Renal cortical epithelial cell (primary cell): ENCODE results near the gene CMTM4. TPM values are rescaled to one million over a fixed set of nuclear protein-coding genes. Genes with fewer than 3 reads are reported as not detected.
"Not testable (repeated sequence)": the region's sequence is repeated elsewhere in the genome, so short reads cannot be mapped to it uniquely, and the experiment has no call there.

Experiments
- DNase-seq: peaks from one replicate; pipeline ENCODE4 v3.0.0-alpha.2; 2011; ENCODE audit warnings: low read depth
- total RNA-seq: library from RNA; depleted of rRNA; stranded (reverse); fragments of >200 nt; gene quantifications from 2 replicates; pipeline ENCODE4 v1.2.3, GENCODE V29; 2014

Gene CMTM4
- total RNA-seq, 1 donor from 2014 or later, result 112 TPM

DNA sequence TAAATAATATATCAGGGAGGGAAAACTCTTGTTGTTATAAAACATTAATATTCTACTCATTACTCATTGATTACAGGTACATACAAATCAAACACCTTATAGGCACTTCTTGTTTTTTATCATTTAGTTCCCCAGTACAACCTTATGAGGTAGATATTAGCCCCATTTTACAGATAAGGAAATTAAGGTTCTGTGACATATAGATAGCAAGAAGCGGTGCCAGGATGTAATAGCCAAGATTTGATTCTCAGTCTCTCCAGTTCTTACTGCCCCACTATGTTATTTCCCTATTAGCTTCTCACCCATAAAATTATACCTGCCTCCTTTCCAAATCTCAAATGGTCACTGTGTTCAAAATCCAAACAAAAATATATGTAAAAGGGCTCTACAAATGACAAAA, 55.2 kb downstream of the CMTM4 start:
- DNase-seq, result no peak

DNA sequence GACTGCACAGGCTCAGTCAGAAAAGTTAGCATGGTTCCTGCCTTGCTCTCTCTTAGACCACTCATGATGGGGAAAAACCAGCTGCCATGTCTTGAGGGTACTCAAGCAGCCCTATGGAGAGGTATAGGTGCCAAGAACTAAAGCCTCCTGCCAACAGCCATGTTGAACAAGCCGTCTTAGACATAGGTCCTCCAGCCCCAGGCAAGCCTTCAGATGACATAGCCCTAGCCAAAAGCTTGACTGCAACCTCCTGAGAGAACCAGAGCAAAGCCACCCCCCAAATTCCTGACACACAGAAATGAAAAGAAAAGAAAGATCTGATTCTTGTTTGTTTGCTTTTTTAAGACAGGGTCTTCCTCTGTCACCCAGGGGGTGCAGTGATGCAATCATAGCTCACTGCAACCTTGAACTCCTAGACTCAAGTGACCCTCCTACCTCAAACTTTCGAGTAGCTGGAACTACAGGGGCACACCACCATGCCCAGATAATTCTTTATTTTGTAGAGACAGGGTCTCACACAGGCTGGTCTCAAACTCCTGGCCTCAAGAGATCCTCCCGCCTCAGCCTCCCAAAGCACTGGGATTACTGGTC, 55.7 kb downstream of the CMTM4 start:
- no peak for DNase-seq

DNA sequence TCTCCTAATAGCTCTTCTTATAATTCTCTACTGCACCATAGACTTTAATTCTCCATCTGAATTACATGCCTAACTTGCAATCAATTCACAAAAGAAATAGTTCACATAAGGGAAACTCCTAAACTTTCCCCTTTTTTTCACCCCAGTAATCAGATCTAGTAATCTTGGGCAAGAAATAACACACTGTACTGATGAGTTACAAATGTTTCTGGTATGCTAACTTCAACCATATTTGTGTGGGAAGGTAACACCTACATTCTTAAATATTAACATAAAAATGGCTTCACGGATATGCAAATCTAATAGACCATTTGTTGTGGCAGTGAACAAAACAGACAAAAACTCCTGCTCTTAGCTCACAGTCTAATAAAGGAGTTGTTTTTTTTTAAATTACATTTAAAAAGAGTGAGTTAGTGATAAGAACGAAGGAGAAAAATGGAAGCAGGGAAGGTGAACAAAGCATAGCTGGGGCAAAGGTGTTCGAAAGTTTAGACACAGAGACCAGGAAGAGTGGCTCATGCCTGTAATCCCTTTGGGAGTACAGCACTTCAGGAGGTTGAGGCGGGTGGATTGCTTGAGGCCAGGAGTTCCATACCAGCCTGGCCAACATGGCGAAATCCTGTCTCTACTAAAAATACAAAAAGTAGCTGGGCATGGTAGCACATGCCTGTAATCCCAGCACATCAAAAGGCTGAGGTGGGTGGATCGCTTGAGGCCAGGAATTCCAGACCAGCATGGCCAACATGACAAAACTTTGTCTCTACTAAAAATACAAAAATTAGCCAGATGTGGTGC, 57.3 kb downstream of the CMTM4 start:
- peak; percentile 81 for DNase-seq

DNA sequence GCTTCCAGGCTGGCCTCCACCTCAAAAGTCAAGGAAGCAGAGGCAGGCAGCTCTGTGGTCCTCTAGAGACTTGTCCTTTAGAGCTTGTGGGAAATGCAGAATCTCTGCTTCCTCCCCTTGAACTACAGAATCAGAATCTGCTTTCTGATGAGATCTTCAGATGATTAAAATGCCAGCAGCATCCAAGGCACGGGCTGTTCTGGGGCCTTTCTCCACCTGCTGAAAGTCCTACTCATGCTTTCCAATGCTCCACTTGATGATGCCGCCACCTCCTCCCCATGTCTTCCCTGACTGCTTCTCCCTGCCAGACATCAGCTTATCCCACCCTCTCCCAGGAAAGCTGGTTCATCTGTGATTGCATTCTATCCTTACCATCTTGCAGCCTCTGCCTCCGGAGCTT, 58.7 kb downstream of the CMTM4 start:
- no peak for DNase-seq

DNA sequence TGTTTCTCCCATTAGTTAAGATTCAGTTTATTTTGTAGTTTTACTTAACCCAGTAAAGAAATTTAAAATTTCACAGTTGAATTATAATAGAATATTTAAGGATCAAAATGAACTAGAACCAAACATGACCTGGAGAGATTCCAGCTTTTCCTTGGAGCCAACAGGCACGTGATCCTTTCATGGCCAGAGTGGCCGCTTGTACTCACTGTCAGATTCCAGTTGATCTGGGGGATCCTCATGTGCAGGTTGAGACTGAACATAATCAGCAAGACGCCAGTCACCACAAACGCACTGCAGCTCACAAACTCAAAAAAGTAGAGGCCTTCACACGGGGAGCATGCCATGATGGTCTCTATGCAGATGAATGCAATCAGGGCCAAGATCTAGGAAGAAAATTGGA, 60.3 kb downstream of the CMTM4 start:
- no peak for DNase-seq

DNA sequence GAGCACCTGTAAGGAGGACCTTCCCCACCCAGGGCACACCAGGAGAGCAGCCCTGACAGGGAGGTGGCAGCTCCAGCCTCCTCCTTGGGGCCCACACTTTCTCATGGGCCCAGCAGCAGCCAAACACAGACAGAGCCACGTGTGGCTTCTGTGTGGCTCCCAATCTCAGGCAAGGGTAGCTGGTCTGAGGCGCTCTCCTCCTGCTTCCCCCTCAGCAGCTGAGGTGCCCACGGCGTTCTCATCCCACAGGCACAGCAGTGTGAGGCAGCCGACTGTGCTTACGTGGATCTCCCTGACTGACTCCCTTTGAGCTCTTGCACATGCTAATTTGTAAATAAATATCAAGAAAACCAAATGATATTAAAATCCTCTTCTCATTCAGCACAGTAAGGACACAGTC, 61.1 kb downstream of the CMTM4 start:
- no peak for DNase-seq

DNA sequence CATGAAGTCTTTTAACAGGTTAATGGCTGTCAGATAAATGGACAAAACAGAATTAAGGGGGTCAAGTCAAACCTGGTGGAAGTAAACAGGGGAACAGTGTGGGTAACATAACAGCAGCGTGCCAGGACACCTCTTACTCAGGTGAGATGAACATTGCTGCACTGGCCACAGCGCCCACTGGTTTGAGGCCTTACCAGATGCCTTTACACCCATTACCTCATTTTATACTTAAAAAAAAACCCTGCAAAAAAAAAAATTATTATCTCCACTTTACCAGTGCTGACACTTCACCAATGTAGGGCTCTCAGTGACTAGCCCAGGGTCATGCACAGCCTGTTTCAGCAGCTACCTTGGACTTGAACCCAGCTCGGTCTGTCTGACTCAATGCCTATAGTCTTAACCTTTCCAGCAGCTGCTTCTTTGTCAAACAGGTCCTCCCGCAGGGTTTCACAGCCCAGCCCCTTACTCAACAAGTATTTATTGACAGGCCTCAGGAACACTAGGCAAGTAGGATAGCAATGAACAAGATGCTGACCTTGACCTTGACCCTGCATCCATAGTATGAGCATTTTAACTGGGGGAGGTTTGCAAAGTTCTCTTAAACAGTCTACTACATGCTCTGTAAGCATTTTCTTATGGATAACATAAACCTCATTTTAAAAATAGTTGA, 61.9 kb downstream of the CMTM4 start:
- no peak for DNase-seq

DNA sequence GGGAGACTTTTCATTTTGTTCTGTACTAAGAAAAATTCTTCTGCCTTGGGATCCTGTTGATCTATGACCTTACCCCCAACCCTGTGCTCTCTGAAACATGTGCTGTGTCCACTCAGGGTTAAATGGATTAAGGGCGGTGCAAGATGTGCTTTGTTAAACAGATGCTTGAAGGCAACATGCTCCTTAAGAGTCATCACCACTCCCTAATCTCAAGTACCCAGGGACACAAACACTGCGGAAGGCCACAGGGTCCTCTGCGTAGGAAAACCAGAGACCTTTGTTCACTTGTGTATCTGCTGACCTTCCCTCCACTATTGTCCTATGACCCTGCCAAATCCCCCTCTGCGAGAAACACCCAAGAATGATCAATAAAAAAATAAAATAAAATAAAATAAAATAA, 65.0 kb downstream of the CMTM4 start:
- DNase-seq, result not testable (repeated sequence)

DNA sequence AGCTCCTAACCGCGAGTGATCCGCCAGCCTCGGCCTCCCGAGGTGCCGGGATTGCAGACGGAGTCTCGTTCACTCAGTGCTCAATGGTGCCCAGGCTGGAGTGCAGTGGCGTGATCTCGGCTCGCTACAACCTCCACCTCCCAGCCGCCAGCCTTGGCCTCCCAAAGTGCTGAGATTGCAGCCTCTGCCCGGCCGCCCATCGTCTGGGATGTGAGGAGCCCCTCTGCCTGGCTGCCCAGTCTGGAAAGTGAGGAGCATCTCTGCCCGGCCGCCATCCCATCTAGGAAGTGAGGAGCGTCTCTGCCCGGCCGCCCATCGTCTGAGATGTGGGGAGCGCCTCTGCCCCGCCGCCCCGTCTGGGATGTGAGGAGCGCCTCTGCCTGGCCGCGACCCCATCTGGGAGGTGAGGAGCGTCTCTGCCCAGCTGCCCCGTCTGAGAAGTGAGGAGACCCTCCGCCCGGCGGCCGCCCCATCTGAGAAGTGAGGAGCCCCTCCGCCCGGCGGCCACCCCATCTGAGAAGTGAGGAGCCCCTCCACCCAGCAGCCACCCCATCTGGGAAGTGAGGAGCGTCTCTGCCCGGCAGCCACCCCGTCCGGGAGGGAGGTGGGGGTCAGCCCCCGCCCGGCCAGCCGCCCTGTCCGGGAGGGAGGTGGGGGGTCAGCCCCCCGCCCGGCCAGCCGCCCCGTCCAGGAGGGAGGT, 65.8 kb downstream of the CMTM4 start:
- not testable (repeated sequence) for DNase-seq

DNA sequence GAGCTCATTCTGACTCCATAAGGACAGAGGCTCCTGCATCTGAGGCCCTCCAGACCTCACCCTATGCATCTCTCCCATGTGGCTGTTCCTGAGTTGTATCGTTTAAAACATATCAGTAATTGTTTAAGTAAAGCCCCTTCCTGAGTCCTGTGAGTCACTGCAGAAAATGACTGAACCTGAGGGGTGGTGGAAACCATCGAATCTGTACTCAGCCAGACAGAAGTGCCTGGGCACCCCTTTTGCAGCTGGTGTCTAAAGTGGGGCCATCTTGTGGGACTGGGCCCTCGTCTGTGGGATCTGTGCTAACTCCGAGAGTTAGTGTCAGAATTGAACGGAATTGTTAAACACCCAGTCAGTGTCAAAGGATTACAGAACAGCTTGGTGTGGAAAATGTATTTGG, 66.7 kb downstream of the CMTM4 start:
- DNase-seq, result no peak

DNA sequence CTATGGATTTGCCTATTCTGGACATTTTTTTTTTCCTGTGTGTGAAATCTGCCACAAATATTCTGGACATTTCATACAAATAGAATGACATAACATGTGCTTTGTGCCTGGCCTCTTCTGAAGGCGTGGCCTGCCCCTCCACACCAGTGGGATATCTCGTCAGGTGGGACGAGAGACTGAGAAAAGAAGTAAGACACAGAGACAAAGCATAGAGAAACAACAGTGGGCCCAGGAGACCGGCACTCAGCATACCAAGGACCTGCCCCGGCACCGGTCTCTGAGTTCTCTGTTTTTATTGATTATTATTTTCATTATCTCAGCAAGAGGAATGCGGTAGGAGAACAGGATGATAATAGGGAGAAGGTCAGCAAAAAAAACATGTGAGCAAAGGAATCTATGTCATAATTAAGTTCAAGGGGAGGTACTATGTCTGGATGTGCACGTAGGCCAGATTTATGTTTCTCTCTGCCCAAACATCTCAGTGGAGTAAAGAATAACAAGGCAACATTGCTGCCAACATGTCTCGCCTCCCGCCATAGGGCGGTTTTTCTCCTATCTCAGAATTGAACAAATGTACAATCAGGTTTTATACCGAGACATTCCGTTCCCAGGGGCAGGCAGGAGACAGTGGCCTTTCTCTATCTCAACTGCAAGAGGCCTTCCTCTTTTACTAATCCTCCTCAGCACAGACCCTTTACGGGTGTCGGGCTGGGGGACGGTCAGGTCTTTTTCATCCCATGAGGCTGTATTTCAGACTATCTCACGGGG, 68.7 kb downstream of the CMTM4 start:
- not testable (repeated sequence) for DNase-seq

DNA sequence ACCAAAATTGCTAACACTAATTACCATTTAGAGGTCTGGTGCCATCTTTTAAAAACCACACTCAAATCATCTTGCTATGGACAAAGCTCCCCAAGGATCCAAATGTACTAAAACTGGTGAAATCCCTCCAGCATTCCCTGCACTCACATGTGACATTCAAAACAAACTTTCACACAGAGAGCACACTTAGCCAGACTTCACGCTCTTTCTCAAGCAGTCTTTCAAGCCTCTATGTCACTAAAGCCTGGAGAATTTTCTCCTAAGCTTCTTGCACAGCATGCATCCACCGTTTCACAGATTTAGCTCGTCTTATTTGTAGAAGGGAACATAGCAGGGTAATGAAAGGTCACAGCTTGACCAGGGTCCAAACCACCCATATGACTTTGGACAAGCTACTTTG, 72.8 kb downstream of the CMTM4 start:
- DNase-seq, result no peak

DNA sequence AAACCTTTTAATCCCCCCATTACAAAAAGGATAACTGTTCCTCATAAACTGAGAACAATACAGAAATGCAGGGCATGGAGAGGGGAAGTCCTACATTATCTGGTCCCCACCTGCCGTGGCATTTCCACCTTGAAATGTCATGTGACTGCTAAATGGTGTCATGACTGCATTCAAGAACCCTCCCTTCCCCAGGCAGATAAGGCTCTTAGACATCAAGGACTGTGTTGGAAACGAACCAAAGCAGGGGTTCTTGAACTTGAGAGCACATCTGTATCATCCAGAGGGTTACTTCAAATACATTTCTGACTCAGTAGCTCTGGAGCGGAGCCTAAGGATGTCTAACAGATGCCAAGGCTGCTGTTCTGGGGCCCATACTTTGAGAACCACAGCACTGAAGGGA, 73.7 kb downstream of the CMTM4 start:
- no peak for DNase-seq

DNA sequence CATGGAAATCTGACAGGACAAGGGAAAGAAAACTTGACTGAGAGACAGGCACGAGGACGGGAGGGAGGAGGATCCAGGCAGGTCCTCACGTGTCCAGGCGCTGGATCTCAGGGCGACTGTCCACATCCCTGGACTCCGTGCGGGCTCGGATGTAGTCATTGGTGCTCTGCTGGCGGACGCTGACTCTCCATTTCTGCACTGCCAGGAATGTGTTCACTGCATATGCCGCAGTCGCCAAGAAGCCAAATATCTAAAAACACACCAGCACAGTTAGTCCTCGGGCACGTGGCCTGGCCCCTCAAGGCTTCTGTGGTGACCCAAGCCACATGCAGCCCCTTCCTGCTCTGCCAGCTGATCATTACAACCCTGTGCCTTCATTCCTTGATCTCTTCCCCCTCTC, 74.6 kb downstream of the CMTM4 start:
- DNase-seq, result no peak

DNA sequence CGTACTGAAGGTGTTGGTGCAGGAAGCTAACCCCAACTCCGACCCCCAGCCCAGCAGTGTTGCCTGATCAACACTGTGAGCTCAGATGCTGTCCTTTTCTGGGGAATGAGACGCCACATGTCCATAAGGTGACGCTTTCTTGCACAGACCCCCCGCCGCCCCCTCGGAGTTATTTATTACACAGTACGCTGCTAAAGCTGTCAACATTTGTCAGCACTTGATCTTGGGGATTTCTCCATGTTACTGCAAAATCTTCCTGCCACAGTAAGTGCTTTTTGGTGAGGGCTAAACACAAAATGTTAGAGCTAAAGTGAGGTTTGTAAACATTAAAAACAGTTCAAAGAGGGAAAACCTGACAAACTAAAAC, 76.1 kb downstream of the CMTM4 start:
- no peak for DNase-seq

DNA sequence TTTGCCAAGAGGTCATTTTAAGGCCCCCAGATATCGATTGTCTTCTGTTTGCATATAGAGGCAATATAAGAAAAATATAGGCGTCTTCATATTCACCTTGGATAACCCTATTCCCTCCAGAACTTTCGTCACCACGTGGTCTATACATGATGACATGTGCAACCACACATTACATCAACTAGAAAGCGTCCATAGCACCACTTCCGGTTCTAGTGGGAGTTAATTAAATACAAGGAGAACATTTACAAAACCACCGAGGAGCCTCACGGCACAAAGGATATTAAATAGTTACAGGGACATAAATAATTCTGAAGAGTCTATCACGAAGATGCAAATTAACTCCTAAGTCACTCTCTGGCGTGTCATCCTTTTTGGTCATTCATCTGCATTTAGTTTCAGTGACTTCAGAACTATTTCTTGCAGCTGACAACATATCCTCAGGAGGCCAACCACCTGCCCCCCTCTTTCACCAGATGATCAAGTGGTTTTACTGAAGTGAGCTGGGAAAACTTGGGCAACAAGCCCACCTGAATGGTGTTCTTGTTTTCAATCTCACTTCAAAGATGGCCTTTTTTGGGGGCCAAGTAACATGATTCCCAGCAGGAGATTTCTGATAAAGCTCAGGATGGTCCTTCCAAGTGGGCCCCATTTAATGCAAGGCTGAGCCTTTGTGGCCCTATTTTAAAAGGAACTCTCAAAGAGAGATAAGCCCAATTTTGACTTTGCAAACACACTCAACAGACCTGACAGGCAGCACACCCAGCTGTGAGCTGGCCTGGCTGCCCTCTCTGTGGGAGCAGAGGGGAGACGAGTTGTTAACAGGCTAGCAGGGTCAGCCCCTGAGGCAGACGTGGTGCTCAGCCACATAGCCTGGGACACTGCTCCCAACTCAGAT, 76.8 kb downstream of the CMTM4 start:
- DNase-seq, result peak; percentile 59

DNA sequence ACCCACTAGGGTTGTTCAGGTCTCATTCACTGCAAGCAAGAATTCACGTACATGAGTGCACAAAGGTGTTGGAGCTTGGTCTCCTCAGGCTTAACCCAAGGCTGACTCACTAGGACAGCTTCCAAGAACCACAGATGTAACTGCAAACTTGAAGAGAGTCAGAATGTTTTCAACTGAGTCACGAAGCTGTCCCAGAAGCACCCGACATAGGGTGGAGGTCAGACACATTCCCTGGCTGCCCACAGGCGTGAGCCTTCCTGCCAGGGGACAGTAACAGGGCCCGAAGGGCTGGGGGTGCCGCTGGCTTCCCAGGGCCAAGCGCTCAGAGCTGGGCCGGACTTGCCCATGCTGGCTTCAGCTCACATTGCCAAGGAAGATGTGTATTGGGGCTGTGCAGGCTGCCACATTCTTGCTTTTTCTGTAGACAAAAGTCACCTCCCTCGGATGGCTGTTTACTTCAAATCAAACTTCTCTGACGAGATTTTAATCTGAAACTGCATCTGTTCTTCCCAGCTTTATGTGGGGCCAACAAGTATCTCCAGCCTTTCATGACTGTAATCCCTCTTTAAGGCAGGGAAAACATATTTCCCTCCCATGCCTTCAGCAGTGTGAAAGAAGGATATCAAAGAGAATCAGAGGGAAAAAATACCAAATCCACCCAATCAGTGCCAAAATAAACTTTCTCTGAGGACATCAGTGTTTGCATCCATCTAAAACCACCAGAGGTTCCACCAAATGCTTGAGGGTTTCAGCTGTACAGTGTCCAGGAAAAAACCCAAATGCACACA, 77.8 kb downstream of the CMTM4 start:
- peak; percentile 99 for DNase-seq

DNA sequence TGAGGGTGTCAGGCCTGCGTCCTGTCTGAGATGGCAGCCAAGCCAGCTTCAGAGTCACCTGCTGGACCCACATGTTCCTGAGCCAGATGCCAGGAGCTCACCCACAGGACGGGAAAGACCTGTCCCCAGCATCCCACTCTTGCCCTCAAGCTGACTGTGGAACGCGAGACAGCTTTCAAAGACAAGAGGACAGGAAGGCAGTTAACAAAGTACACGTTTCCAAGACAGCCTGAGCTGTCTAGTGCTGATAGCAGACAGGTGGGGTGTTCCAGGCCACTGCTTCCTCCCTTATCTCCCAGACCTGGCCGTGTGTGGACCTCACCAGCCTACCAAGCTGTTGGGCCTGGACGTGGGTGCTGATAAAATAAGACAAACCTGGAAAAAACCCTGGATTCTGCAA, 78.8 kb downstream of the CMTM4 start:
- DNase-seq, result no peak

DNA sequence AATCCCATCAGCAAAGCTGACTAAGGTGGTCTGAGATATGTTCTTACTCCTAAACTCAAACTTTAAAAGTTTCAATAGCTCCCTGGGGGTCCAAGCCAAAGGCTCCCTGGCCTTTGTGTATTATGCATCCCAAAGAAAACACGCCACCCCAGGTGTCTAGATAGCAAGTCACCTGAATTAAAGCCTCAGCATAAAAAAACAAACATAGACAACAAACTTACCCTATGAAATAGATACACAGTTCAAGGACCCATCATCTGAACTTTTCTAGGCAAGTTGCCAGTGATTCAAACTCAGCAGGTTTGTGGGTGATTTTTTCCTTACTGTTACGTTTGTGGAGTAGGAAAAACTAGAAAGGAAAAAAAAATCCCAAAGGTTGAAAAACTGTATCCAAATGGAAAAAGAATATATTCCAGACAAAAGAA, 79.5 kb downstream of the CMTM4 start:
- peak; percentile 24 for DNase-seq

DNA sequence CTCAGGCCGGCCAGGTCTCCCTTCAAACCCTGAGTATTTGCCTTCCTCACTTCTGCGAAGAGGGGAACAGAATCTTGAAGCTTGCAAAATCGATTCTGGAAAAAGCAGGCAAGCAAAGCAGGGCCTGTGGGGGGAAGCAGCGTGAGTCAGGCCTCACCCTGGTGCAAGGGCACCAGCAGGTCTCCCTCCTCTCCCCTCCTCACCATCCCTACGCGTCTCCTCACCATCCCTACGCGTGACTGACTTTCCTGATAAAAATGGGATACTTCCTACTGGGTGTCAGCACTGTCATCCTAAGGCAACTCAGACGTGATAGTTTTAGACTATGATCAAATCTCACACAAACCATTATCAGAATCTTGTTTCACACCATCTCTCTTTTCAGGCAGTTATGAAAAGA, 80.0 kb downstream of the CMTM4 start:
- DNase-seq, result no peak
